ENCODE results near the gene XRCC3.

DNA sequence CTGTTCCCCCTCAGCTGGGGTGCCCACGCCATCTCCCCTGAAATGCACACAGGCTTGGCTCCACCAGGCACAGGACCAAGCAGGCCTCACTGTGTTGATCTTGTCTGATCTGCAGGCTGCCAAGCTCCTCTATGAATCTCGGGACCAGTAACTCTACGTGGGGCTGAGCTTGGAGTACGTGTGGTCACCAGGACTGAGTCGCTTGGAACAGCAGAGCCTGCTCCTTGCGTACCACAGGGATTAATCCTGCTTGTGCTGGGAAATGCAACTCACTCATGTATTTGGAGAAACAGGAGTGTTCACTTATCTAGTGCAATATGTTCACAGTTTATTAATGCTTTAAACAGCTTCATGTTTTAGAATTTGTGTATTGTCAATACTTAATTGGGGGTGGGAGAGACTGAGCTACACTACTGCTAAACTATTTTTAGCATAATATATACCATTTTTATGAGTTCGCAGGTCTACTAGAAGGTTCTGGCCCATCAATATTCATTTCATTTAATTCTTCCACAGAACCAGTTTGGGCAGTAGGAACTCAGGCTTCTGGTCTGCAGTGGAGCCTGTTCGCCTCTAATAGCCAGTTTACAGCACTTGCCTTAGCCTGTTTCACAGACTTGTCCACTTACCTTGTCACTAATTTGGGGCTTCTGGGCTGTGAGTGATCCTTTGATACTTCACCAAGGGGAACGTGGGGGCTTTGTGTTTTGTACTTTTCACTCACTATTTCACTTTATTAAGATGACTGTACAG, 17.8 kb upstream of the XRCC3 start:
- TF ChIP-seq, protein P1, sequence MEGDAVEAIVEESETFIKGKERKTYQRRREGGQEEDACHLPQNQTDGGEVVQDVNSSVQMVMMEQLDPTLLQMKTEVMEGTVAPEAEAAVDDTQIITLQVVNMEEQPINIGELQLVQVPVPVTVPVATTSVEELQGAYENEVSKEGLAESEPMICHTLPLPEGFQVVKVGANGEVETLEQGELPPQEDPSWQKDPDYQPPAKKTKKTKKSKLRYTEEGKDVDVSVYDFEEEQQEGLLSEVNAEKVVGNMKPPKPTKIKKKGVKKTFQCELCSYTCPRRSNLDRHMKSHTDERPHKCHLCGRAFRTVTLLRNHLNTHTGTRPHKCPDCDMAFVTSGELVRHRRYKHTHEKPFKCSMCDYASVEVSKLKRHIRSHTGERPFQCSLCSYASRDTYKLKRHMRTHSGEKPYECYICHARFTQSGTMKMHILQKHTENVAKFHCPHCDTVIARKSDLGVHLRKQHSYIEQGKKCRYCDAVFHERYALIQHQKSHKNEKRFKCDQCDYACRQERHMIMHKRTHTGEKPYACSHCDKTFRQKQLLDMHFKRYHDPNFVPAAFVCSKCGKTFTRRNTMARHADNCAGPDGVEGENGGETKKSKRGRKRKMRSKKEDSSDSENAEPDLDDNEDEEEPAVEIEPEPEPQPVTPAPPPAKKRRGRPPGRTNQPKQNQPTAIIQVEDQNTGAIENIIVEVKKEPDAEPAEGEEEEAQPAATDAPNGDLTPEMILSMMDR (IDR thresholded peaks at IDR 0.05), result no peak
- TF ChIP-seq POLR2A (IDR thresholded peaks at IDR 0.05) (no peak), POLR2AphosphoS5 (IDR thresholded peaks at IDR 0.05) (no peak)
